ENCODE measurements around the gene RLBP1. TPM values are rescaled to one million over a fixed set of nuclear protein-coding genes. Genes with fewer than 3 reads are reported as not detected.

Gene RLBP1
- total and polyA plus RNA-seq, 2 donors (not counting 3 experiments of a cell fraction or from before 2014, with no cell fraction given): not detected

DNA sequence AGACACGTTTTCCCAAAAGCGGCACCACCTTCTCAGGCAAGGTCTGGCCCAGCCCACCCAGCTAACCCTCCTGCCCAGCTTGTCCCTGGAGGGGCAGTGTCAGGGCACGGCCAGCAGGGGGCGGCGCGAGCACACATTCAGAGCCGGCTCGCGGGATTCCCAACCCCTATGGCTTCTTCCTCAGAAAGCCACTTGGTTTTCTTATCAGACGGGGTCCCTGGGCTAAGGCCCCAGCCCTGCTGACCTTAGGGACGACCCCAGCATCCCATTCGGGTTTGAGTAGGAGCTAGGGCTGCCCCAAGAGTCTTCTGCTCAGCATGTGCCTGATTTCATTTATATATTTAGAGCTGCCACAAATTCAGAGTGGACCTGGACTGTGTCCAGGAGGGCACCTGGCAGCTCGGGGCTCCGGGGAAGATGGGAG is 14.5 kb downstream of the RLBP1 start:
- peak overlapping the region; percentile 53 for H3K4me2 ChIP-seq (ENCODE audit: insufficient read depth, low read length)
- no peaks in the 10 kb centered on the region for H3K36me3 ChIP-seq (ENCODE audit: control insufficient read depth in 2 of 2, extremely low read depth in 1 of 2, insufficient read depth in 2 of 2, low read length in 2 of 2)
- no peaks in the 10 kb centered on the region for H3K9me3 ChIP-seq (replicated peaks; ENCODE audit: control insufficient read depth, insufficient read depth, low read length)
- no peaks in the 10 kb centered on the region for H3K27me3 ChIP-seq (ENCODE audit: control insufficient read depth in 2 of 2, insufficient read depth in 2 of 2, low read length in 2 of 2)
- H4K20me1 ChIP-seq (replicated peaks; ENCODE audit: control insufficient read depth, extremely low read depth, insufficient read depth, low read length): no peaks in the 10 kb centered on the region
- no peaks in the 10 kb centered on the region for H3K79me2 ChIP-seq (ENCODE audit: control insufficient read depth, insufficient read depth, low read length)
- peak overlapping the region; percentile 78 for H2AFZ ChIP-seq (ENCODE audit: low read depth, low read length)
- CTCF ChIA-PET: interaction anchor here (0.6 to 3.2 kb wide), 76 partner anchors 8 to 550 kb away, joined by 3 to 104 read pairs (median 5); partner anchors contain the start of genes ABHD2, FANCI, HAPLN3 and POLG
- peak; percentile 73 for DNase-seq (ENCODE audit: low read depth, low spot score)
- intact Hi-C loops (cut with micrococcal nuclease) (loop anchor here (1.0 kb wide), 3 partner anchors 36 to 266 kb away; partner anchors contain the start of gene FANCI), dilution Hi-C loops (cut with MboI; ENCODE audit: extremely low pct_ligation_motif_present, low sequenced_read_pairs) (no loop called here)
- H3K4me1 ChIP-seq (ENCODE audit: control insufficient read depth, extremely low read depth, insufficient read depth, low read length): peaks cover 2% of the 10 kb centered on the region
- no peak overlapping the region for H3K4me3 ChIP-seq (replicated peaks in 1 of 3; ENCODE audit: insufficient read depth in 1 of 3, low read depth in 1 of 3, low read length in 3 of 3)
- no peak overlapping the region for H3K9ac ChIP-seq (replicated peaks; ENCODE audit: extremely low read depth, insufficient read depth, low read length)
- H3K27ac ChIP-seq (ENCODE audit: insufficient read depth, low read depth, low read length): no peak overlapping the region
- no peaks in the 10 kb centered on the region for H3K9me1 ChIP-seq (replicated peaks; ENCODE audit: control insufficient read depth, extremely low read depth, insufficient read depth, low read length)
- FAIRE-seq: peak; percentile 89
- POLR2A ChIA-PET: no interaction called here
- no TSS peak for BruUV-seq (replicated peaks)
- TF ChIP-seq GATA2 (IDR thresholded peaks at IDR 0.05; ENCODE audit: insufficient read depth, insufficient read length, low read depth, low read length) (no peak), FOS (IDR thresholded peaks at IDR 0.05; ENCODE audit: borderline replicate concordance, insufficient read depth, low read length) (no peak), CTCF (IDR thresholded peaks at IDR 0.05; ENCODE audit: extremely low read depth in 1 of 2, insufficient read depth in 1 of 2, low read depth in 1 of 2, low read length in 2 of 2) (peak; percentile 96 to 100)

GRCh38 chr15:89205991-89206585 is 15.3 kb downstream of the RLBP1 start:
- FAIRE-seq (no peak), DNase-seq (ENCODE audit: low read depth, low spot score) (no peak)
- TF ChIP-seq MYC (IDR thresholded peaks at IDR 0.05; ENCODE audit: low read depth, low read length) (no peak), FOS (IDR thresholded peaks at IDR 0.05; ENCODE audit: borderline replicate concordance, insufficient read depth, low read length) (no peak), POLR2A (IDR thresholded peaks at IDR 0.05; ENCODE audit: low read depth, low read length) (no peak), GATA2 (IDR thresholded peaks at IDR 0.05; ENCODE audit: insufficient read depth, insufficient read length, low read depth, low read length) (no peak), JUN (IDR thresholded peaks at IDR 0.05; ENCODE audit: borderline replicate concordance, insufficient read depth, insufficient read length, low read depth) (no peak), POLR2AphosphoS5 (IDR thresholded peaks at IDR 0.05; ENCODE audit: insufficient read depth, low read depth, low read length) (no peak), CTCF (IDR thresholded peaks at IDR 0.05; ENCODE audit: extremely low read depth in 1 of 2, insufficient read depth in 1 of 2, low read depth in 1 of 2, low read length in 2 of 2) (no peak), EZH2 (IDR thresholded peaks at IDR 0.05; ENCODE audit: borderline replicate concordance, low read depth, low read length, severe bottlenecking) (no peak)
- TF ChIP-seq, protein P1, sequence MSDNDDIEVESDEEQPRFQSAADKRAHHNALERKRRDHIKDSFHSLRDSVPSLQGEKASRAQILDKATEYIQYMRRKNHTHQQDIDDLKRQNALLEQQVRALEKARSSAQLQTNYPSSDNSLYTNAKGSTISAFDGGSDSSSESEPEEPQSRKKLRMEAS (IDR thresholded peaks at IDR 0.05; ENCODE audit: insufficient read depth, insufficient read length): no peak
- H3K27me3 ChIP-seq (ENCODE audit: control insufficient read depth in 2 of 2, insufficient read depth in 2 of 2, low read length in 2 of 2): no peaks in the 10 kb centered on the region
- H3K9me3 ChIP-seq (replicated peaks; ENCODE audit: control insufficient read depth, insufficient read depth, low read length): no peaks in the 10 kb centered on the region
- ChIA-PET POLR2A (interaction anchor here (0.9 kb wide), 1 partner anchor 101 kb away, joined by 3 read pairs; no protein-coding TSS in a partner anchor), CTCF (interaction anchor here (0.6 to 3.2 kb wide), 75 partner anchors 9 to 550 kb away, joined by 3 to 104 read pairs (median 5); partner anchors contain the start of genes ABHD2, FANCI, HAPLN3 and POLG)
- H2AFZ ChIP-seq (ENCODE audit: low read depth, low read length): no peak overlapping the region
- no peaks in the 10 kb centered on the region for H4K20me1 ChIP-seq (replicated peaks; ENCODE audit: control insufficient read depth, extremely low read depth, insufficient read depth, low read length)
- intact Hi-C loops (cut with micrococcal nuclease) (no loop called here), dilution Hi-C loops (cut with MboI; ENCODE audit: extremely low pct_ligation_motif_present, low sequenced_read_pairs) (no loop called here)
- H3K9me1 ChIP-seq (replicated peaks; ENCODE audit: control insufficient read depth, extremely low read depth, insufficient read depth, low read length): no peaks in the 10 kb centered on the region
- peaks cover 2% of the 10 kb centered on the region for H3K4me1 ChIP-seq (ENCODE audit: control insufficient read depth, extremely low read depth, insufficient read depth, low read length)
- BruUV-seq (replicated peaks): no TSS peak
- H3K36me3 ChIP-seq (ENCODE audit: control insufficient read depth in 2 of 2, extremely low read depth in 1 of 2, insufficient read depth in 2 of 2, low read length in 2 of 2): no peaks in the 10 kb centered on the region
- no peak overlapping the region for H3K4me3 ChIP-seq (replicated peaks in 1 of 3; ENCODE audit: insufficient read depth in 1 of 3, low read depth in 1 of 3, low read length in 3 of 3)
- H3K4me2 ChIP-seq (ENCODE audit: insufficient read depth, low read length): no peak overlapping the region
- no peak overlapping the region for H3K9ac ChIP-seq (replicated peaks; ENCODE audit: extremely low read depth, insufficient read depth, low read length)
- no peaks in the 10 kb centered on the region for H3K79me2 ChIP-seq (ENCODE audit: control insufficient read depth, insufficient read depth, low read length)
- no peak overlapping the region for H3K27ac ChIP-seq (ENCODE audit: insufficient read depth, low read depth, low read length)
